GM12878 (cell line): Measurements from ENCODE around the gene HHLA2. TPM values are rescaled to one million over a fixed set of nuclear protein-coding genes. Genes with fewer than 3 reads are reported as not detected.
A peak's percentile ranks its signal among the peaks of the same experiment; 100 is the strongest.

Experiments used
- BHLHE40 ChIP-seq, 2 experiments: fragments of 450-650 bp in 1 of 2; IDR thresholded peaks; 2 replicates each; pipeline ENCODE4 v1.6.1; 2011 to 2017; ENCODE audit warnings: low read depth in 2 of 2, borderline replicate concordance in 1 of 2, improper control_type of control experiment in 1 of 2, low read length in 1 of 2, mild to moderate bottlenecking in 1 of 2
- CEBPB ChIP-seq, 2 experiments: fragments of 150-350 bp in 1 of 2; IDR thresholded peaks; 2 replicates each; pipeline ENCODE4 v1.6.1; 2012 to 2014; ENCODE audit warnings: low read depth in 2 of 2, low read length in 2 of 2, borderline replicate concordance in 1 of 2, inconsistent platforms in 1 of 2
- CREB1 ChIP-seq: IDR thresholded peaks from 2 replicates; pipeline ENCODE4 v1.6.1; 2012; ENCODE audit warnings: low read depth, mild to moderate bottlenecking, inconsistent platforms
- CTCF ChIP-seq, 3 experiments: IDR thresholded peaks in 2 of 3; conservative IDR thresholded peaks in 1 of 3; 2 replicates each; pipeline ENCODE4 v1.5.1; 2011; ENCODE audit warnings: low read depth in 3 of 3, low read length in 3 of 3, mild to moderate bottlenecking in 3 of 3, control low read depth in 2 of 3, moderate library complexity in 2 of 3, inconsistent platforms in 1 of 3, mixed read lengths in 1 of 3; ENCODE audit not compliant: control insufficient read depth in 2 of 3, insufficient read depth in 1 of 3; ENCODE audit errors: extremely low read depth in 1 of 3
- E2F4 ChIP-seq: IDR thresholded peaks from 2 replicates; pipeline ENCODE4 v1.6.1; 2012; ENCODE audit warnings: low read depth, low read length, improper control_type of control experiment
- EP300 ChIP-seq, 2 experiments: fragments of 150-350 bp in 1 of 2; IDR thresholded peaks; 2 replicates each; pipeline ENCODE4 v1.6.1; 2011 to 2012; ENCODE audit warnings: low read depth in 2 of 2, low read length in 2 of 2, borderline replicate concordance in 1 of 2, improper control_type of control experiment in 1 of 2, inconsistent platforms in 1 of 2; ENCODE audit not compliant: control insufficient read depth in 1 of 2
- ESRRA ChIP-seq: IDR thresholded peaks from 2 replicates; pipeline ENCODE4 v1.6.1; 2012; ENCODE audit warnings: mild to moderate bottlenecking, low read length, improper control_type of control experiment
- FOXM1 ChIP-seq: IDR thresholded peaks from 2 replicates; pipeline ENCODE4 v1.6.1; 2012; ENCODE audit warnings: low read depth, mild to moderate bottlenecking, inconsistent platforms, low read length, moderate library complexity
- GABPA ChIP-seq: IDR thresholded peaks from 2 replicates; pipeline ENCODE4 v1.6.1; 2014; ENCODE audit warnings: antibody characterized with exemption, low read depth, mild to moderate bottlenecking, inconsistent platforms
- GATAD2B ChIP-seq: fragments of 450-650 bp; conservative IDR thresholded peaks from 2 replicates; pipeline ENCODE4 v1.6.1; 2017; ENCODE audit warnings: low read depth, mild to moderate bottlenecking, moderate library complexity
- IKZF1 ChIP-seq: fragments of 450-650 bp; conservative IDR thresholded peaks from 2 replicates; pipeline ENCODE4 v1.6.1; 2017; ENCODE audit warnings: antibody characterized with exemption, mild to moderate bottlenecking
- IKZF2 ChIP-seq, 2 experiments: fragments of 450-650 bp; IDR thresholded peaks; 2 replicates each; pipeline ENCODE4 v1.6.1; 2017; ENCODE audit warnings: mild to moderate bottlenecking in 2 of 2, moderate library complexity in 2 of 2
- IRF4 ChIP-seq: IDR thresholded peaks from 2 replicates; pipeline ENCODE4 v1.6.1; 2011; ENCODE audit warnings: low read depth, low read length
- JUND ChIP-seq: IDR thresholded peaks from 2 replicates; pipeline ENCODE4 v1.6.1; 2012; ENCODE audit warnings: low read depth, mild to moderate bottlenecking, low read length, improper control_type of control experiment, moderate library complexity
- KLF5 ChIP-seq: fragments of 450-650 bp; IDR thresholded peaks from 2 replicates; pipeline ENCODE4 v1.6.1; 2014; ENCODE audit warnings: mild to moderate bottlenecking; ENCODE audit not compliant: partially characterized antibody
- MEF2A ChIP-seq: IDR thresholded peaks from 2 replicates; pipeline ENCODE4 v1.6.1; 2011; ENCODE audit warnings: low read depth, mild to moderate bottlenecking, low read length, moderate library complexity; ENCODE audit not compliant: insufficient read depth
- NFXL1 ChIP-seq: fragments of 450-650 bp; IDR thresholded peaks from 2 replicates; pipeline ENCODE4 v1.6.1; 2017; ENCODE audit warnings: antibody characterized with exemption, mild to moderate bottlenecking, borderline replicate concordance
- NRF1 ChIP-seq: conservative IDR thresholded peaks from 2 replicates; pipeline ENCODE4 v1.6.1; 2011; ENCODE audit warnings: mild to moderate bottlenecking, low read depth, low read length, improper control_type of control experiment
- PML ChIP-seq: IDR thresholded peaks from 2 replicates; pipeline ENCODE4 v1.6.1; 2012; ENCODE audit warnings: low read length, inconsistent platforms
- POLR2AphosphoS5 ChIP-seq: IDR thresholded peaks from 2 replicates; pipeline ENCODE4 v1.6.1; 2011; ENCODE audit warnings: mild to moderate bottlenecking, low read length, inconsistent platforms
- RUNX3 ChIP-seq: IDR thresholded peaks from 2 replicates; pipeline ENCODE4 v1.6.1; 2012; ENCODE audit warnings: low read length, inconsistent platforms
- SMAD1 ChIP-seq: fragments of 450-650 bp; IDR thresholded peaks from 2 replicates; pipeline ENCODE4 v1.6.1; 2018; ENCODE audit warnings: mild to moderate bottlenecking, low read depth; ENCODE audit not compliant: partially characterized antibody
- TAF1 ChIP-seq: IDR thresholded peaks from 2 replicates; pipeline ENCODE4 v1.6.1; 2011; ENCODE audit warnings: mild to moderate bottlenecking, low read depth, low read length, borderline replicate concordance
- TBL1XR1 ChIP-seq: IDR thresholded peaks from 2 replicates; pipeline ENCODE4 v1.6.1; 2012; ENCODE audit warnings: low read depth, low read length, improper control_type of control experiment
- TCF12 ChIP-seq: IDR thresholded peaks from 2 replicates; pipeline ENCODE4 v1.6.1; 2011; ENCODE audit warnings: low read depth, mild to moderate bottlenecking, low read length
- YBX1 ChIP-seq: fragments of 450-650 bp; IDR thresholded peaks from 2 replicates; pipeline ENCODE4 v1.6.1; 2016; ENCODE audit warnings: antibody characterized with exemption
- ZBTB11 ChIP-seq: fragments of 450-650 bp; formaldehyde crosslinking; IDR thresholded peaks from 2 replicates; pipeline ENCODE4 v1.5.0; 2022; ENCODE audit warnings: mild to moderate bottlenecking, missing genetic modification characterization
- polyA plus RNA-seq, 11 experiments: library from polyadenylated mRNA; depleted of rRNA in 4 of 11; unstranded in 6 of 11; stranded (reverse) in 5 of 11; fragments of >200 nt; fragmentation: Nextera tagmentation in 4 of 11; fragmentation: Illumina TruSeq in 1 of 11; extraction: Ambion mirVana in 4 of 11; extraction: Trizol in 1 of 11; gene quantifications; 1 replicate in 1 of 11; 2 replicates in 10 of 11; pipeline versions ENCODE4 v1.2.1 to v1.2.3, GENCODE V29; 2011 to 2016; ENCODE audit warnings: inconsistent platforms in 2 of 11, missing spikeins in 2 of 11, low read depth in 1 of 11
- total RNA-seq, 4 experiments: library from RNA; depleted of rRNA in 3 of 4; stranded (reverse); fragments of >200 nt in 3 of 4; fragmentation: Illumina TruSeq in 1 of 4; extraction: Trizol in 1 of 4; gene quantifications; 2 replicates each; pipeline versions ENCODE4 v1.2.1 to v1.2.3, GENCODE V29; 2013 to 2021

HHLA2 gene
- total and polyA plus RNA-seq, 10 of the 15 experiments (the other 5 are each of a cell fraction or from before 2014, with no cell fraction given): 0.11 to 1.3 (median 0.28) TPM; not detected in 1

- TF ChIP-seq CTCF (IDR thresholded peaks at IDR 0.05 in 2 of 3, conservative IDR thresholded peaks at IDR 0.05 in 1 of 3; ENCODE audit: control insufficient read depth in 2 of 3, extremely low read depth in 1 of 3, insufficient read depth in 1 of 3, low read depth in 3 of 3, low read length in 3 of 3) (no peak), NRF1 (no peak), GATAD2B (no peak), IKZF2 (IDR thresholded peaks at IDR 0.05) (peak; percentile 52 to 55; a peak in 2 of 4 replicates), RUNX3 (peak; percentile 90), KLF5 (no peak), POLR2AphosphoS5 (no peak), YBX1 (no peak), FOXM1 (peak; percentile 23; the same call in 1 of the 2 replicates), BHLHE40 (IDR thresholded peaks at IDR 0.05; ENCODE audit: borderline replicate concordance in 1 of 2, low read depth in 2 of 2, low read length in 1 of 2) (no peak), ESRRA (no peak), TAF1 (no peak), GABPA (no peak), JUND (no peak), IRF4 (no peak), EP300 (IDR thresholded peaks at IDR 0.05; ENCODE audit: borderline replicate concordance in 1 of 2, control insufficient read depth in 1 of 2, low read depth in 2 of 2, low read length in 2 of 2) (no peak), MEF2A (no peak), CEBPB (IDR thresholded peaks at IDR 0.05; ENCODE audit: borderline replicate concordance in 1 of 2, low read depth in 2 of 2, low read length in 2 of 2) (no peak), CREB1 (no peak), NFXL1 (no peak), TCF12 (no peak), TBL1XR1 (no peak), IKZF1 (0 out of 2 replicates have a peak, but pooled peaks have one; percentile 35), E2F4 (no peak), PML (no peak), ZBTB11 (CRISPR knock-in tag) (no peak), SMAD1 (no peak)
Measured at GRCh38 chr3:108281670-108282069, 14.7 kb upstream of the HHLA2 start (continued).
